HPDE6-E6E7 (cell line): ENCODE results near the gene ALOXE3.

Experiments
- DNase-seq: peaks from one replicate; pipeline ENCODE4 v3.0.0; 2011; ENCODE audit warnings: missing footprints; ENCODE audit errors: extremely low spot score

The ALOXE3 gene

DNA sequence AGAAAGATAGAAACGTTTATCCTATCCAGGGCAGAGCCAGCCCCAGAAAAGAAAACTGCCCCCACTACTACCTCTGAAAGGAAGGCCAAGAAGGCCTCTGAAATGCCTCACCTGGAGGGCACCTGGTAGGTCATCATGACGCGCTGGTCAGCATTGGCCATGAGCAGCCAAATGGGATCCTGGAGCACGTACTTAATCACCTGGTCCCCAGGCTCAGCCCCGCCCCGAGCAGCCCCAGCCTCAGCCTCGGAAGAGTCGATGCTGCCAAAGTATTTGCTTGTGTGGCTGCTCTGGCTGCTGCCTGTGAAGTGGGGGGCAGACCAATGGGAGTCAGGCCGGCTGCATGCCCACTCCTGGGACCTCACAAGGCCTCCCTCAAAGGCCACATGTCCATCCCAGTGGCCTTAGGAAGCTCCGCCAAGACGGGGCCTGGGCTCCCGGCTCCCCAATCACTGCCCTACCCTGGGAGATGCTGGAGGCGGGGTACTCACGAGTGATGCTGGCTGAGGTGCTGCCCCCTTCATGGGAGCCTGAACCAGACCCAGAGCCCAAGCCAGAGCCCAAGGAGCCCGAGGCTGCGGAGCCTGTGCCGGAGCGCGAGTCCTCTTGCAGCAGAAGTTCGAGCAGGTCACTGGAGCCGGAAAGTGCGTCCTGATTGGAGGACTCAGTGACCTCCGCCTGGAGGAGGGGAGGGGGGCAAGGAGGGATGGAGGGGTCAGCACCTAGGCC is 24.0 kb upstream of the ALOXE3 start:
- DNase-seq: no peak

DNA sequence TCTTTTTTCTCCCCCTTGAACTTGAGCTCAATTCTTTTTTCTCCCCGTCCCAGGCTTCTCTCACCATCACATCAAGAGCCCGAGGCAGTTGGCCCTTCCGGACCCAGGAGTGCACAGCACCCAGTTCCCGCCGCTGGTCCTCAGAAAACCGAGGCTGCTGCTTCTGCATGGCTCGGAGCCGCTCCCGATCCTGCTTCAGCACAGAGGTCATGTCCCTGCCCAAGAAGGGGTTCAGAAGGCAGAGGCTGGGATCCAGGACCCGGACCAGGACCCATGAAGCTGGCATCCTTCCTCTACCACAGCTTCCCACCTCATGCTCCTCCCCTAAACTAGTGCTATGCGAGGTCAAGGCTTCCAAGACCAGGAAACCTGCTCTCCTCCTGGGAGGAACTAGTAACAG is 23.4 kb upstream of the ALOXE3 start:
- no peak for DNase-seq

DNA sequence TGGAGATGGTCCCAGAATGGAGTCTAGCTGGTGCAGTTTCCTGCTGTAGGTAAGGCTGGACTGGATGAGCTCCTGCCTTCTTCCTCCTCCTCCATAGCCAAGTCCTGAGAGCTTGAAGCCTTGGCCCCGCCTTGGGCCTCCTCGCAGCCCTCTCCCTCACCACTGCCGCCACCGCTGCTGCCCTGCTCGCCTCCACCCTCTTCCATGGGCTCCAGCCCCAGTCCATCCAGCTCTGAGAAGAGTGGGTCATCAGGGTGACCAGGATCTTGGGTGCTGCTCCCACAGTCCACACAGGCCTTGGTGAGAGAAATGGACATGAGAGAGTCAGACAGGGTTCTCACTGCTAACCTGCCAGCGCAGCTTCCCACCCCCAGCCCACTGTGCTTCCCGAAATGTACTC is 22.7 kb upstream of the ALOXE3 start:
- DNase-seq: no peak

DNA sequence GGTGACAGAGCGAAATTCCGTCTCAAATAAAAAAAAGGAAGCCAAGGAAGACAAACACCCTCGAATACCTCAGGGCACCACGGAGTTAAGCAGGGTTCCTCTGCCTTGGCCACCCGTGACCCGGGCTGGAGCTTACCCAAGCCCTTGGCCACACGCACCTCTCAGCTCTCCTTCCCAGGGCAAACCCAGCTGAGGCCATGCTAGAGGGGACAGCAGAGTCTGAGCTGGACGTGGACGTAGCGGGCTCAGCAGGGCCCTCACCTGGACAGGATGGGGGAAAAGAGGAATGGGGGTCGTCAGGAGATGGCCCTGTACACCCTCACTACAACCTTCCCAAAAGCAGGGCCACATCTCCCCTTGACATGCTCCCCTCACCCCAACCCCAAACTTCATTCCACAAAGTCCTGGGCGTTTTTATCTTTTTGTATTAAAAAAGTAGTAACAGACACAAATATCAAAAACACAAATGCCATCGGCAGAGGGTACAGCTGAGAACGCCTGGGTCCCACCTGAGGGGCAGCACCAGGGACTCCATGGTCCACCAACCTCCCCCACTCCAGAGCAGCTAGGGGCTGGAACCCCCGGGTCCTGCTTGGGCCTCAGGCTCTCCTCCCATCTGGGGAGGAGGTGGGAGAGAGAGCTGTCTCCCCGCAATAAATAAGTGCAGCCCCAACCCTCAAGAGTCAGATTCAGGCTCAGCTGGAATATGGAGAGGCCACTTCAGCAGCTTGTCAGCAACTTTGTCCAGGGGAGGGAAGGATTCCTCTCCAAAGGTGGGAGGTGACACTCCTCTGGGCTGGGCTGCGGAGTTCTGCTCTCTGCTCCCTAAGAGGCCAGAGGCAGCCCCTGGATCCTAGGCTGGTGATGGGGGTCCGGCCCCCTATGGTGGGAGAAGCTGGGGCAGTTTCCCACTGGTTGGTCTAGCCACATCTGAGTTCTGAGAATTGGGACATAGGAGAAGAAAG is 22.0 kb upstream of the ALOXE3 start:
- no peak for DNase-seq

DNA sequence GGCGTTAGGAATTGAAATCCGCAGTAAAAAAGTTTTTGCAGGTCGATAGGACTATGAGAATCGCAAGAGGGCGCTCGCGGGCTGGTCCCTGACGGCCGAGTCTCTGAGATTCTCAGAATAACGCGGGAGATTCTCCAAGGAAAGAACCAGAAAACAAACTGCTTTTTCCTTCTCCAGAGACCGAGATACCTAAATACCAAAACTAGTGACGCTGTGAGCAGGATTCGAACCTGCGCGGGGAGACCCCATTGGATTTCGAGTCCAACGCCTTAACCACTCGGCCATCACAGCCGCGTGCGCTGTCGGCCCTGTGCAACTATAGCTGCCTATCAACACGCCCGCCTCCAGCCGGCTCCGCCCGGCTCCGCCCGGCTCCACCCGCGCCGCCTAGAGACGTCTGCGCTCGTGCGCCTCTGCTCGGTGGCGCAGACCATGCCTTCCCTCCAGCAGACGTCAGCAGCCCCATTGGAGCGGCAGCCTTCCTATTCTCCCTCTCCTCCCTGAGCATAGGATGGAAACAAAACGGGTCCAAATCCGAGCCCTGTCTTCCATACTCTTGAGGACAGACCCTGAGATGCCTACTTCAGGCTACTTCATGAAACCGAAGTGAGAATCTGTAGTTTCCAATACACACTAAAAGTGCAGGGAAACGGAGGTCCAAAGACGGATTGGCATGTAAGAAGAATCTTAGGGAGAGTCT is 20.5 kb upstream of the ALOXE3 start:
- DNase-seq: no peak

DNA sequence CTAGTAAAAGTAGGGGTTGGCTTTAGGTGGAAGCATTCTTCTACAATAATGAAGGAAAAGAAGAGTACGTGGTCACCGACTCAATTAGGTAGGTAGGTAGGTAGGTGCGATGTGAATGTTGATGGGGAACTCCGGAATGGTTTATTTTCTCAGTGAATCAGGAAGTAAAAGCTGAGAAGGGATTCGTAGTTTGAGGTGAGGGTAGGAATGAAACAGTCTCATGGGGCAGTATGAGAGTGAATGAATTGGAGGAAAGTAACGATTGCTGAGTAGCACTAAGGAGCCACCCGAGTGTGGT is 20.0 kb upstream of the ALOXE3 start:
- DNase-seq: no peak

DNA sequence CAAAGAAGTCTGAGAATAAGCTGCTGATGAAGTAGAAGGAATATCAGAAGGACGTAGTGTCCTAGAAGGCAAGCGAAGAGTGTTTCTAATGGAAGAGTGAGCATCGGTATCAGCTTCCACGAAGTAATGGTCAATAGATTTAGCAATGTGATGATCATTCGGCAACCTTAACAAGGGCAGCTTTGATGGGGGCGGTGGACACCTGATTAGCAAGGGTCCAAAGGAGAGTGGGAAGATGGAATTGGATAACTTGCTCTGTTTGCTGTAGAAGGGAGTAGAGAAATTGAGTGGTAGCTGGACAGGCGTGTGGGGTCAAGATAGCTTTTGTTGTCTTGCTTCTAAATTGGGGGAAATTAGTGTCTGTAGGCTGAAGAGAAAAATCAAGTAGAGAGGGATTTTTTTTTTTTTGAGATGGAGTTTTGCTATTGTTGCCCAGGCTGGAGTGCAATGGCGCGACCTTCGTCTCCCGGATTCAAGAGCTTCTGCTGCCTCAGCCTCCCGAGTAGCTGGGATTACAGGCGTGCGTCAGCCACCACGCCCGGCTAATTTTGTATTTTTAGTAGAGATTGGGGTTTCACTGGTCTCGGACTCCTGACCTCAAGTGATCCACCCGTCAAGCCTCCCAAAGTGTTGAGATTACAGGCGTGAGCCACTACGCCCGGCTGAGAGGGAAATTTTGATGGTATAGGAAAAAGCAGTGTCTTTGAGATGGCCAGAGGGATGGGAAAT is 19.5 kb upstream of the ALOXE3 start:
- no peak for DNase-seq

DNA sequence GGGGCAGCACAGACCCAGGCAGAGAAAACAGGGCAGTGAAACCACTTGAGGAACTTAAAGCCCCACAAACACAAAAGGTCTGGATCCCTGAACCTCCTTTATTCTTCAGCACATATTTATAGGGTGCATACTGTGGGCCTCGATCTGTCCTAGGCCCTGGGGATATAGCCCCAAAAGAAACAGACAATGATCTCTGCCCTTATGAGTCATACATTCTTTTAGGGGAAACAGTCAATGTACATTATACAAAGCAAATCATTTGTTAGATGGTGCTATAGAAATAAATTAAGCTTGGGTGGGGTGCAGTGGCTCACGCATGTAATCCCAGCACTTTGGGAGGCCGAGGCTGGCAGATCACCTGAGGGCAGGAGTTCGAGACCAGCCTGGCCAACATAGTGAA is 15.6 kb upstream of the ALOXE3 start:
- no peak for DNase-seq

DNA sequence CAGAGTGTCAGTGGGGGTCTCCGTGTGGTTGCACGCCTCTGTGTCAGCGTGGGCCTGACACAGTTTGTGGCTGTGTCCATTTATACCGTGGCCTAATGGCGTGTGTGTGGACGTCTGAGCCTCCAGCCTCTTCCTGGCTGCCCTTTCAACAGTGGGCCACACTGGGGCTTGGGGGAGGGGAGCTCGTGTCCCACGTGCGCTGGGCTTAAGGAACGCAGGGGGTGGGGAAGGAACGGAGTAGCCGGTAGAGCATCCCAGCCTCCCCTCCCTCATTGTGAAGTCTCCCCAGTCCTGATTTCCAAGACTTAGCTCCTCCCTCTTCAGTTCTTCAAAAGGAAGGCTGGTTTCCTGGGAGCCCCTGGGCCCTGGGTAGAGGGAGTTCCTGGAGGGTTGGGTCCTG is 15.1 kb upstream of the ALOXE3 start:
- DNase-seq: no peak

DNA sequence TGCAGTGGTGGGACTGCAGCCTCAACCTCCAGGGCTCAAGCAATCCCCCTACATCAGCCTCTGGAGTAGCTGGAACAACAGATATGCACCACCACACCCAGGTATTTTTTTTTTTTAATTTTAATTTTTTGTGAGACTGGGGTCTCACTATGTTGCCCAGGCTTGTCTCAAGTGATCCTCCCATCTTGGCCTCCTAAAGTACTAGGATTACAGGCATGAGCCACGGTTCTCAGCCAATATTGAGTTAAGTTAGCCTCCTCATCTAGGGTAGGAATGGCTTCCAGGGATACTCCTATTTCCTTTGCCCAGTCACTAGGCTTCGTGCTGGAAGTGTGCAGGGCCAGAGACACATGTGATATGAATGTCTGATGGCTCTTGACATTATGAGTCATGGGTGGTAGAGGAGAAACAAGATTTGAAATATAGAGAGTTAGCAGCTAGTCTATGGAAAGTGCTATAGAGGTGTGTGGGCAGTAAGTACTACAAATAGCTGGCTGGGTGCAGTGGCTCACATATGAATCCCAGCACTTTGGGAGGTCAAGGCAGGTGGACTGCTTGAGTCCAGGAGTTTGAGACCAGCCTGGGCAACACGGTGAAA is 13.6 kb upstream of the ALOXE3 start:
- DNase-seq: no peak

DNA sequence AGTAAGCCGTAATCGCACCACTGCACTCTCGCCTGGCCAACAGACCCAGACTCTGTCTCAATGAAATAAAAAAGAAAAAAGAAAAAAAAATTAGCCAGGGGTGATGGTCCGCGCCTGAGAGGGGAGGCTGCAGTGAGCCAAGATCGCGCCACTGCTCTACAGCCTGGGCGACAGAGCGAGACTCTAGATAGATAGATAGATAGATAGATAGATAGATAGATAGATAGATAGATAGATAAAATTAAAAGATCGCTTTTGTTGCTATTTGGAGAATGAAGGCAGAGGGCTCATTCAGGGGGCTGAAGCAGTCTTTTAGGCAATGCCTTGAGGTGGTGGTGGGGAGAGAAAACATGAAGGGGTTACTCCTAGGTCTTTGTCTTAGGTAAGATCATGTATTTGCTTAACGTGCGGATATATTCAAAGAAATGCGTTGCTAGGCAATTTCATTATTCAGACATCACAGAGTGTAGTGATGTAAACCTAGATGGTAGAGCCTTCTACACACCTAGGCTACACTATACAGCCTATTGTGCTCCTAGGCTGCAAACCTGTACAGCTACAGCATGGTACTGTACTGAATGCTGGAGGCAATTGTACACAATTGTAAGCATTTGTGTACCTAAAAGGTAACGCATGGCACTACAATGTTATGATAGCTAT is 9.9 kb upstream of the ALOXE3 start:
- no peak for DNase-seq

DNA sequence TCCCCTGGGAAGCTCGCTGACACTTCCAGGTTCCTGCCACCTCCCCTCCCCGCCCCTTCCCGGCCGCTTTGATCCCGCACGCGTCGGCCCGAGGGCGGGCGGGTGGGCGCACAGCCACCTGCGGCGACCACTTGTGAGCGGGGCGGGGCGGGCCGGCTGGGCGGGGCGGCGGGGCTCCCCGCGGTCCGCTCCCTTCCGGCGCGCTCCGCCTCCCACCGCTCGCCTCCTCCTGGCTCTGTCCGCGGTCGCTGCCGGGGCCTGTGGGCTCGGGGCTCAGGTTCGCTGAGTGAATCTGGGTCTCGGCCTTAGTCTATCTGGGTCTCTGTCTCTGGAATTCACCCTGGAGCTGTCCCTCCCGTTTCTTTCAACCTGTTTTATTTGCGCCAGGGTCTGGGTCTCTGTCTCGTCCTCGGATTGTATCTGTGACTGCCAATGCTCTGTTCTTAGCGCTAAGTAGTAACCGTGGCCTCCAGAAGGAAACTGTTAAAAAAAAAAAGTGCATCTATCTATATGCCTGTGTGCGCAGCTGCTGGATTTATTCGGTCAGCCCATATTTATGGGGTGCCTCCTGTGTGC is 8.3 kb upstream of the ALOXE3 start:
- no peak for DNase-seq

DNA sequence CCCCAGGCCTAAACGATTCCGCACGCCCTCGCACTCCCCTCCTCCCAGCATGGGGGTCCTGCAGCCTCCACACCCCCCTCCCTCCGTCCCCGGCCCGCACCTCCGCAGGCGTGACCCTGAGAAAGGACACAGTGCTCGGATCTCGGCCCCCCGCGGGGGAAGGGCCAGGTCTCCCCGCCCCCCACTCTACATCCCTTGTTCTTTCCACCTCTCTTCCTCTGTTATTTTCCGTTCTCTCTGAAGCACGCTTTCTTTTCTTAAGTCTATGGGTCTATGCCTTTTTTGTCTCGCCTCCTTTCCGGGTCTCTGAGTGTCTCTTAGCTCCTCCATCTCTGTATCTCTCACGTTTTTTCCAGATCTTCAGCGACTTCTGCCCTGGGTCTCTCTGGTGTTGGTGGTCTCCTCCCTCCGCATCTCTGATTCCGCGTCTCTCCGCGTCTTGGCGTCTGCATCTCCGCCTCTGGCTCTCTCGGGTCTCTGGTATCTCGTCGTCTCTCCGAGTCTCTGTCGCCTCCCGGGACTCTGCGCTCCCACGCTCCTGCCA is 7.7 kb upstream of the ALOXE3 start:
- no peak for DNase-seq

DNA sequence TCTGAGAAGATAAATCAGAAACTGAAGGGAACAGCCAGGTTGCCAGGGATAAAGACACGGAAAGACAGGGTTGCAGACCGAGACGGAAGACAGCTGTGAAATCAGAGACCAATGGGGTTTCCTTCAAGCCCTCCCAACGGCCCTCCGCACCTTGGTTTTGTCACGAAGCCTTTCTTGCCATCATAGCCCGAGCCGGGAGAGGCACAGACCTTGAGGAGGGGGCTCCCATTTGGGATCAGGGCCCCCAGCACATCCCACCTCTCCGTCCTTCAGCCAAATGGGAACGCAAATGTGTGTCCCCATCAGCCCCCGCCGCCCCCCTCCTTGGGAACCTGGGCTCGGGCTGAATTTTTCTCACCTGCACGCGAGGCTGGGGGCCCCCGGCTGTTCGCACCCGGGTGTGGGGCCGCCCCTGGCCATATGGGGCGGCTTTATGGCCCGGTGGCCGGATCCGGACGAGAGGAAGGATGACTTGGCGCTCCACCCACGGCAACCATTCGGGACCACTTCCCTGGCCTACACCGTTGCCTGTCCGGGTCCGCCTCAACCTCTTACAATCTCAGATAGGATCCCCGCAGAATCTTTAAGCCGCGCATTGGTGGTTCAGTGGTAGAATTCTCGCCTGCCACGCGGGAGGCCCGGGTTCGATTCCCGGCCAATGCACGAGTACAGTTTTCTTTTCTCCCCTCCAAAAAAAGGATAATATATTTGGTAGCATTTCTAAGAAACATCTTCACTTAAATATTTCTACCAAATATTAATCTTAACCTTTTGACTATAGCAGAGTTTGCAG is 7.0 kb upstream of the ALOXE3 start:
- DNase-seq: no peak

DNA sequence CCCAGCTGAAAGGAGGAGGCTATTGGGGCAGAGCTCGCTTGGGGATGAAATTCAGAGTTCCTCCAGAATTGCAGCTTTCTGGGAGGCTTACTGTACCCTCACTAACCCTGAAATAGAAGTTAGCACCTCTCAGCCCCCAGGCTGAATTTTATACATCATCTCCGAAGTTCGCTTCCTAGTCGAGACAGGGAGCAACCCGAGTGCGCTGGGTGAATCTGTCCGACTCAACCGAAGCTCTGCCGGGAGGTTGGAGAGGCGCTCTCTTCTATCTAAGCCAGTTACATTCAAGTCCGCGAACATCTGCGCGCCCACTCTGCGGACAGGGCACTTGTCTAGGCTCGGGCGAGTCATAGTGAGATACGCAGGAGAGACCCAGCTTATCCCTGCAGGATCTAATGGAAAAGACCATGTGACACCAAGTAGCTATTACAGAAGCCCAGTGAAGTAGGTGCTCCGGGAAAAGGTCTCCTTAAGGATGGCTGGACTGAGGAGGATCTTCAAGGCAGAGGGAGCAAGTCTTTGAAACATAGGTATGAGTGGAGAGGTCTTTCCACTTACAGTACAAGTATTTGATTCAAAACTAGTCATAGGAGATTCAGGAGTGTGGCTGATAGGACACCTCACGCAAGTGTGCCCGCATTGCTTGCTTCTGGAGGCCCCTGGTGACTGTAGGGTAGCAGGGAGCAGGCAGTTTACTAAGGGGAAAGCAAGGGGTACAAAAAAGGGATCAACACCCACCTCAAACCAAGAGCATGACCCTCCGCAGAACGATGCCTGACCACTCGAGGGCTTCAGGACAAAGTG is 6.2 kb upstream of the ALOXE3 start:
- DNase-seq: no peak

DNA sequence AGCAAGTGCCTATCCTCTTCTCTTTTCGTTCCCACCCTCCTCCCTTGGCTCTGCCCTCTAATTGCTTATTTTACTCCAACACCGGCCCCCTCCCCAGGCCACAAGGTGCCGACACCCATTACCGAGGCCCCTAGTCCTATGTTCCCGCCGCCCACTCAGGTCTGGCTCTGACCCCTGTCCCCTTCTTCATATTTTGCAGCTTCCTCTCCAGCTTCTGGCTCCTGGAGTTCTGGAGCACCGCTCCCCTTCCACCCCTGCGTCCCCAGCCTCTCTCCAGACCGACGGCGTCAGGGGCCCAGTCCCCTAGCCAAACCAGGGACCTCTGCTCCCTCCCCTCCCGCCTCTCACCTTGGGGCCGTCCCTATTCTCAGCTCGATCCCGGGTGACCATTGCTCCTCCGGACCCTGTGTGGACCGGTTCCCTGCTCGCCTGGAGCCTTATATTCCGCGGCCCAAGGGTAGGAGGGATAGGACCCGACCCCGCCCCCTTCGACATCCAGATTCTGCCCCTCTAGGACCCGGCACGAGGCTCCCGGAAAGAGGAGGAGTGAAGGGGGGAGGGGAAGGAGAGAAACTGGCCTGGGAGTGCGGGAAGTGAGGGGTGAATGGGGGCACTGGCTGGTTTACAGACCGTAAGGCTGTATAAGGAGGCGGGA is 5.5 kb upstream of the ALOXE3 start, which contains the start of gene HES7:
TSS of gene HES7 (minus strand) at position 412 of the 655 bp plus-strand sequence. CDS start at position 390, 22 bp downstream.
- DNase-seq: no peak

DNA sequence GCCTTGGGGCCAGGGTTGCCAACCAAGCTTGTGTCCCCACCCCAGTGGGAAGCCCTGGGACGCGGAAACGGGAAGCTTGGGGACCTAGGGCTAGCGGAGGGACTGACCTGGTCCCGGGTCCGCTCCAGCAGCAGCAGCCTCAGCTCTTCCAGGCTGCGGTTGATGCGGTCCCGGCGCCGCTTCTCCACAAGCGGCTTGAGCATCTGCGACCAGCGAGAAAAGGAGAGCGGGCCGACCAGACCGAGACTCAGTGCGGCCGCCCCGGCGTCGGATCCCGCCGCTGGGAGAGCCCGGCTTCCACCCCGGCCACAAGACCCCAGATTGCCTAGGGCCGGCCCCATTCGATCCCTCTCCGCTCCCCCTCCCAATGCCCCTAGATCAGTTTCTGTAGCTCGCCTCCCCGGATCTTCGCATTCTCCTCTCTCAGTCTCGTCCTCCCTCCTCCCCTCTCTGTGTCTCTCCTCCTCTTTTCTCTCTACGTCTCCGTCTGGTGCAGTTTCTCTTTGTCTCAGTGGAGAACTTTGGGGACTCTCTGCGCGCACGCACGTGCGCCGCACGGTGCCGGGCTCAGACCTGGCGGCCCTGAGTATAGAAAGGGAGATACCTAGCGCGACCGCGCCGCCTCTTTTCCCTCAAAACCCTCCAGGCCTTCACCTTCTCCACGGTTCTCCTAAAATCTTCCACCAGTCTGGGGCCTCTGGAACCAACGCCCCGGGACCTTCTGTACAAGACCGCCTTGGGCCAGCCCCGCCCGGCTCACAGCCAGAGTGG is 4.8 kb upstream of the ALOXE3 start:
- DNase-seq: no peak
